ENCODE results near the gene MCMBP. TPM values are rescaled to one million over a fixed set of nuclear protein-coding genes. Genes with fewer than 3 reads are reported as not detected.

Gene MCMBP
- total RNA-seq, 1 experiment from 2014 or later, result 36.1 TPM

DNA sequence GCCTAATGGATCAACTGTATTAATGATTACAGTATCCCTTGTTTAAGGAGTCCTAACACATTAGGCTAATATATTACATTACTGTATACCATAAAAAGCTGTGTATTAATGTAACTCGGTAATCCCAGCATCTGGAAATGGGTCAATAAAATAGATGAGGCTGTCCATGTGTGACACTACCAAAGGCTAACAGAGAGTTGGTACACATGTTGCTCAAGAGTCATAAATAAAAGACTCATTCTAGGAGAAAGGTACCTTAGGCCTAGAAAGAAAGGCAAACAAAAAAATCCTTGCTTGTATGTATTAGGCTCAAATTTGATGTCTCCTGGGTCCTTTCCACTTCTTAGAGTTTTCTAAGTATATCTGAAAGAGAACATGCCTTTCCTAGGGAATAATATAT is 14.6 kb downstream of the MCMBP start:
- Histone ChIP-seq H3F3A (ENCODE audit: low read length, unreplicated experiment) (no peaks in the 10 kb centered on the region), H2AFZ (ENCODE audit: low read length) (no peak overlapping the region), H3K36me3 (ENCODE audit: low read depth, low read length) (peaks cover 18% of the 10 kb centered on the region), H3K9me3 (ENCODE audit: low read length) (no peaks in the 10 kb centered on the region), H4K20me1 (ENCODE audit: low read length) (peaks cover 27% of the 10 kb centered on the region), H3K27me3 (ENCODE audit: low read length) (no peaks in the 10 kb centered on the region), H3K4me3 (ENCODE audit: low read length) (no peak overlapping the region), H3K9me2 (replicated peaks; ENCODE audit: low read length) (no peaks in the 10 kb centered on the region), H3K4me2 (ENCODE audit: low read length) (no peak overlapping the region), H3K9ac (ENCODE audit: low read length) (no peak overlapping the region), H3K4me1 (ENCODE audit: insufficient read depth, low read length) (peaks cover 8% of the 10 kb centered on the region; the same call in 1 of the 2 replicates), H3K27ac (ENCODE audit: low read length) (no peak overlapping the region), H3K79me2 (ENCODE audit: low read length) (peaks cover 50% of the 10 kb centered on the region)
- CTCF ChIA-PET, result no interaction called here
- TF ChIP-seq, protein P1, sequence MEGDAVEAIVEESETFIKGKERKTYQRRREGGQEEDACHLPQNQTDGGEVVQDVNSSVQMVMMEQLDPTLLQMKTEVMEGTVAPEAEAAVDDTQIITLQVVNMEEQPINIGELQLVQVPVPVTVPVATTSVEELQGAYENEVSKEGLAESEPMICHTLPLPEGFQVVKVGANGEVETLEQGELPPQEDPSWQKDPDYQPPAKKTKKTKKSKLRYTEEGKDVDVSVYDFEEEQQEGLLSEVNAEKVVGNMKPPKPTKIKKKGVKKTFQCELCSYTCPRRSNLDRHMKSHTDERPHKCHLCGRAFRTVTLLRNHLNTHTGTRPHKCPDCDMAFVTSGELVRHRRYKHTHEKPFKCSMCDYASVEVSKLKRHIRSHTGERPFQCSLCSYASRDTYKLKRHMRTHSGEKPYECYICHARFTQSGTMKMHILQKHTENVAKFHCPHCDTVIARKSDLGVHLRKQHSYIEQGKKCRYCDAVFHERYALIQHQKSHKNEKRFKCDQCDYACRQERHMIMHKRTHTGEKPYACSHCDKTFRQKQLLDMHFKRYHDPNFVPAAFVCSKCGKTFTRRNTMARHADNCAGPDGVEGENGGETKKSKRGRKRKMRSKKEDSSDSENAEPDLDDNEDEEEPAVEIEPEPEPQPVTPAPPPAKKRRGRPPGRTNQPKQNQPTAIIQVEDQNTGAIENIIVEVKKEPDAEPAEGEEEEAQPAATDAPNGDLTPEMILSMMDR (conservative IDR thresholded peaks at IDR 0.05; ENCODE audit: low read depth, low read length), result no peak
- TF ChIP-seq EZH2 (IDR thresholded peaks at IDR 0.05; ENCODE audit: low read length, unreplicated experiment), result no peak
- TF ChIP-seq EZH2phosphoT487 (IDR thresholded peaks at IDR 0.05; ENCODE audit: borderline replicate concordance, low read length), result no peak
- POLR2A ChIA-PET (ENCODE audit: unreplicated experiment), result interaction anchor here (0.6 kb wide), 1 partner anchor 74 kb away, joined by 4 read pairs; no protein-coding TSS in a partner anchor
- no TSS peak for BruUV-seq (replicated peaks)
- no peak for DNase-seq
- no peak for ATAC-seq
- intact Hi-C loops (cut with micrococcal nuclease), result loop anchor here (5.0 kb wide), 1 partner anchor 171 kb away; no protein-coding TSS in a partner anchor

DNA sequence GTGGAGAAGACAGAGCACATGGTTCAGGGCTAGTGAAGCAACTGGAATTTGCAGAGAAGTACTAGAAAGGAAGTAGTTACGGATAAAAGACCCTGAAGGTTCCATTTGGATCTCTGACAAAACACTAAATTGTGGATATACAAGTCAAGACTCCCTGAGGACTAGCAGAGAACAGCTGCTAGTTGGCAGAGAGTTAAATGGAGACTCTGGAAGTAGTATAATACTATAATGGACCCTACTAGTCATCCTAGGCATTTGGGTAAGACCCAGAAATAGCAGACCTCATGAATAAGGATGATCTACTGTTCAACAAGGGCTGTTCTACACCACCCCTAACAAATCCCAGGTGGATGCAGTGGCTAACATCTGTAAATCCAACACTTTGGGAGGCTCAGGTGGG is 19.1 kb downstream of the MCMBP start:
- H3F3A ChIP-seq (ENCODE audit: low read length, unreplicated experiment), result no peaks in the 10 kb centered on the region
- H2AFZ ChIP-seq (ENCODE audit: low read length), result no peak overlapping the region
- H3K4me1 ChIP-seq (ENCODE audit: insufficient read depth, low read length), result no peaks in the 10 kb centered on the region
- H3K9me2 ChIP-seq (replicated peaks; ENCODE audit: low read length), result no peaks in the 10 kb centered on the region
- no peak overlapping the region for H3K4me2 ChIP-seq (ENCODE audit: low read length)
- ATAC-seq (no peak), DNase-seq (no peak)
- H4K20me1 ChIP-seq (ENCODE audit: low read length), result no peaks in the 10 kb centered on the region
- H3K79me2 ChIP-seq (ENCODE audit: low read length), result peaks cover 6% of the 10 kb centered on the region; the same call in 1 of the 2 replicates
- ChIA-PET POLR2A (ENCODE audit: unreplicated experiment) (no interaction called here), CTCF (no interaction called here)
- BruUV-seq (replicated peaks), result no TSS peak
- intact Hi-C loops (cut with micrococcal nuclease), result no loop called here
- H3K9ac ChIP-seq (ENCODE audit: low read length), result no peak overlapping the region
- H3K27me3 ChIP-seq (ENCODE audit: low read length), result no peaks in the 10 kb centered on the region
- H3K27ac ChIP-seq (ENCODE audit: low read length), result no peak overlapping the region
- no peak for TF ChIP-seq EZH2 (IDR thresholded peaks at IDR 0.05; ENCODE audit: low read length, unreplicated experiment)
- H3K36me3 ChIP-seq (ENCODE audit: low read depth, low read length), result peaks cover 38% of the 10 kb centered on the region
- no peak overlapping the region for H3K4me3 ChIP-seq (ENCODE audit: low read length)
- no peaks in the 10 kb centered on the region for H3K9me3 ChIP-seq (ENCODE audit: low read length)

DNA sequence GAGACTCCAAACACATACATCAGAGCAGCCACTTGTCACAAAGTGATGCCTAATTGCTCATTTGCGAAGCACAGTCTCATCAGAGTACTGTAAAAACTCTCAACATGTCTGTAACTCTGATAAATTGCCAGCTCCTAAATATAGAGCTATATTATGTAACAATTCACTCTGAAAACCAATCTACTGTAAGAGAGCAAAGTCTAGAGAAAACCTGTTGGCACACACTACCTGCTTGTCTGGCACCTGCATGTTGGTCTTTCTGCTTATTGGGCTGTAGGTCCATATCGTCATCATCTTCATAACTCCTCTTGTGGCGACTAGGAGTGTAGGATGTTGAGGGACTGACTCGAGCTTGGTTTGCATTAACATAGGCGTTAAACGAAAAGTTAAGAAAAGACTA is 19.8 kb downstream of the MCMBP start:
- BruUV-seq (replicated peaks), result no TSS peak

DNA sequence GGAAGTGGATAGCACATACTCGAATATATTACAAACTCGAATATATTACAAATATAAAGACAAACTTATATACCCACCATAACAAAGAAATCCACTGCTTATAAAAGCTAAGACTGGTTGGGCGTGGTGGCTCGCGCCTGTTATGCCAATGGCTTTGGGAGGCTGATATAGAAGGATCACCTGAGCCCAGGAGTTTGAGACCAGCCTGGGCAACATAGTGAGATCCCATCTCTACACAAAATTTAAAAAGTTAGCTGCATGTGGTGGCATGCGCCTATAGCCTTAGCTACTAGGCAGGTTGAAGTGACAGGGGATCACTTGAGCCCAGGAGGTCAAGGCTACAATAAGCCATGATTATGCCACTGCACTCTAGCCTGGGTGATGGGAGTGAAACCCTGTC is 20.4 kb downstream of the MCMBP start:
- Histone ChIP-seq H3K9ac (ENCODE audit: low read length) (no peak overlapping the region), H3K79me2 (ENCODE audit: low read length) (no peaks in the 10 kb centered on the region), H3K9me3 (ENCODE audit: low read length) (no peaks in the 10 kb centered on the region), H3K27me3 (ENCODE audit: low read length) (no peaks in the 10 kb centered on the region), H3K36me3 (ENCODE audit: low read depth, low read length) (peaks cover 36% of the 10 kb centered on the region), H4K20me1 (ENCODE audit: low read length) (no peaks in the 10 kb centered on the region), H3F3A (ENCODE audit: low read length, unreplicated experiment) (no peaks in the 10 kb centered on the region), H2AFZ (ENCODE audit: low read length) (no peak overlapping the region), H3K4me2 (ENCODE audit: low read length) (no peak overlapping the region), H3K9me2 (replicated peaks; ENCODE audit: low read length) (no peaks in the 10 kb centered on the region), H3K4me3 (ENCODE audit: low read length) (no peak overlapping the region), H3K4me1 (ENCODE audit: insufficient read depth, low read length) (no peaks in the 10 kb centered on the region), H3K27ac (ENCODE audit: low read length) (no peak overlapping the region)
- intact Hi-C loops (cut with micrococcal nuclease), result no loop called here
- no peak for ATAC-seq
- TF ChIP-seq, protein P1 (conservative IDR thresholded peaks at IDR 0.05; ENCODE audit: low read depth, low read length), result no peak
- TF ChIP-seq EZH2 (IDR thresholded peaks at IDR 0.05; ENCODE audit: low read length, unreplicated experiment) (no peak), EZH2phosphoT487 (IDR thresholded peaks at IDR 0.05; ENCODE audit: borderline replicate concordance, low read length) (no peak)
- ChIA-PET CTCF (no interaction called here), POLR2A (ENCODE audit: unreplicated experiment) (no interaction called here)
- no peak for DNase-seq
- no TSS peak for BruUV-seq (replicated peaks)

More for the DNA sequence above, 19.8 kb downstream of the MCMBP start:
- Histone ChIP-seq H3K9me3 (ENCODE audit: low read length) (no peaks in the 10 kb centered on the region), H4K20me1 (ENCODE audit: low read length) (no peaks in the 10 kb centered on the region), H3K27ac (ENCODE audit: low read length) (no peak overlapping the region), H3K4me2 (ENCODE audit: low read length) (no peak overlapping the region), H3K9ac (ENCODE audit: low read length) (no peak overlapping the region), H3K4me1 (ENCODE audit: insufficient read depth, low read length) (no peaks in the 10 kb centered on the region), H3K79me2 (ENCODE audit: low read length) (no peaks in the 10 kb centered on the region), H3K9me2 (replicated peaks; ENCODE audit: low read length) (no peaks in the 10 kb centered on the region), H3K4me3 (ENCODE audit: low read length) (no peak overlapping the region), H3K36me3 (ENCODE audit: low read depth, low read length) (peaks cover 37% of the 10 kb centered on the region), H3F3A (ENCODE audit: low read length, unreplicated experiment) (no peaks in the 10 kb centered on the region), H3K27me3 (ENCODE audit: low read length) (no peaks in the 10 kb centered on the region), H2AFZ (ENCODE audit: low read length) (no peak overlapping the region)
- ChIA-PET CTCF (no interaction called here), POLR2A (ENCODE audit: unreplicated experiment) (no interaction called here)
- no peak for TF ChIP-seq EZH2 (IDR thresholded peaks at IDR 0.05; ENCODE audit: low read length, unreplicated experiment)
- TF ChIP-seq EZH2phosphoT487 (IDR thresholded peaks at IDR 0.05; ENCODE audit: borderline replicate concordance, low read length), result no peak
- DNase-seq (no peak), ATAC-seq (no peak)
- intact Hi-C loops (cut with micrococcal nuclease), result no loop called here

Data from PC-3 (cell line).